H9 (cell line): ENCODE data around the gene PDXDC1. TPM values are rescaled to one million over a fixed set of nuclear protein-coding genes. Genes with fewer than 3 reads are reported as not detected.

Source experiments
- DNase-seq: peaks from one replicate; pipeline ENCODE4 v3.0.0-alpha.2; 2017
- H2AFZ ChIP-seq: one replicate; pipeline ENCODE4 v1.6.1; 2013; ENCODE audit warnings: mild to moderate bottlenecking, low read length, control low read depth, moderate library complexity
- H2AK5ac ChIP-seq: 2 replicates; pipeline ENCODE4 v1.6.1; 2013; ENCODE audit warnings: low read length, control low read depth, mixed read lengths; ENCODE audit not compliant: insufficient read length
- H2BK120ac ChIP-seq: one replicate; pipeline ENCODE4 v1.6.1; 2013; ENCODE audit warnings: low read depth, mild to moderate bottlenecking, low read length, control low read depth, inconsistent platforms; ENCODE audit not compliant: poor library complexity, severe bottlenecking
- H2BK12ac ChIP-seq: 2 replicates; pipeline ENCODE4 v1.6.1; 2013; ENCODE audit warnings: low read length, control low read depth, mixed read lengths, low read depth; ENCODE audit not compliant: insufficient read length
- H2BK15ac ChIP-seq: 2 replicates; pipeline ENCODE4 v1.6.1; 2013; ENCODE audit warnings: low read depth, low read length, control low read depth
- H2BK20ac ChIP-seq: one replicate; pipeline ENCODE4 v1.6.1; 2013; ENCODE audit warnings: low read depth, mild to moderate bottlenecking, low read length, control low read depth, inconsistent platforms; ENCODE audit not compliant: poor library complexity, severe bottlenecking
- H2BK5ac ChIP-seq: 2 replicates; pipeline ENCODE4 v1.6.1; 2013; ENCODE audit warnings: low read length, control low read depth, mixed read lengths; ENCODE audit not compliant: insufficient read length
- H3K14ac ChIP-seq: 2 replicates; pipeline ENCODE4 v1.6.1; 2013; ENCODE audit warnings: low read length, control low read depth; ENCODE audit not compliant: insufficient read depth
- H3K18ac ChIP-seq: 2 replicates; pipeline ENCODE4 v1.6.1; 2013; ENCODE audit warnings: low read depth, mild to moderate bottlenecking, mixed read lengths, low read length, control low read depth; ENCODE audit not compliant: insufficient read length
- H3K23ac ChIP-seq: 2 replicates; pipeline ENCODE4 v1.6.1; 2013; ENCODE audit warnings: low read length, control low read depth, mixed read lengths, low read depth; ENCODE audit not compliant: insufficient read length
- H3K23me2 ChIP-seq: 2 replicates; pipeline ENCODE4 v1.6.1; 2013; ENCODE audit warnings: low read depth, mild to moderate bottlenecking, mixed read lengths, low read length, control low read depth; ENCODE audit not compliant: insufficient read length, poor library complexity, severe bottlenecking
- H3K27ac ChIP-seq: 2 replicates; pipeline ENCODE4 v1.5.1; 2013; ENCODE audit warnings: low read length, control low read depth, mixed read lengths, low read depth; ENCODE audit not compliant: insufficient read length
- H3K27me3 ChIP-seq: 2 replicates; pipeline ENCODE4 v1.6.1; 2013; ENCODE audit warnings: low read length, control low read depth, inconsistent platforms; ENCODE audit not compliant: insufficient read depth
- H3K4ac ChIP-seq: 2 replicates; pipeline ENCODE4 v1.6.1; 2013; ENCODE audit warnings: low read depth, mild to moderate bottlenecking, control low read depth, inconsistent platforms, low read length, moderate library complexity
- H3K4me1 ChIP-seq: 2 replicates; pipeline ENCODE4 v1.6.1; 2013; ENCODE audit warnings: low read length, control low read depth, inconsistent platforms; ENCODE audit not compliant: insufficient read depth
- H3K4me2 ChIP-seq: 2 replicates; pipeline ENCODE4 v1.6.1; 2013; ENCODE audit warnings: low read length, control low read depth, mixed read lengths; ENCODE audit not compliant: insufficient read length, insufficient read depth
- H3K56ac ChIP-seq: 2 replicates; pipeline ENCODE4 v1.6.1; 2013; ENCODE audit warnings: low read depth, mild to moderate bottlenecking, mixed read lengths, low read length, control low read depth; ENCODE audit not compliant: insufficient read length
- H3K79me1 ChIP-seq: 2 replicates; pipeline ENCODE4 v1.6.1; 2013; ENCODE audit warnings: low read depth, mild to moderate bottlenecking, moderate library complexity, low read length, control low read depth, inconsistent platforms; ENCODE audit not compliant: insufficient read depth, poor library complexity, severe bottlenecking
- H3K79me2 ChIP-seq: 2 replicates; pipeline ENCODE4 v1.6.1; 2013; ENCODE audit warnings: low read length, control low read depth, inconsistent platforms; ENCODE audit not compliant: insufficient read depth
- H3K9ac ChIP-seq: 2 replicates; pipeline ENCODE4 v1.6.1; 2013; ENCODE audit warnings: low read length, control low read depth, mixed read lengths; ENCODE audit not compliant: insufficient read length; ENCODE audit errors: extremely low read depth
- H3K9me3 ChIP-seq: one replicate; pipeline ENCODE4 v1.6.1; 2013; ENCODE audit warnings: low read depth, low read length, inconsistent platforms; ENCODE audit not compliant: control insufficient read depth
- H3T11ph ChIP-seq: one replicate; pipeline ENCODE4 v1.6.1; 2013; ENCODE audit warnings: mild to moderate bottlenecking, low read length, control low read depth, inconsistent platforms
- H4K20me1 ChIP-seq: one replicate; pipeline ENCODE4 v1.6.1; 2013; ENCODE audit not compliant: control insufficient read depth, insufficient read length, insufficient read depth
- H4K5ac ChIP-seq: 2 replicates; pipeline ENCODE4 v1.6.1; 2013; ENCODE audit warnings: low read depth, mild to moderate bottlenecking, mixed read lengths, low read length, control low read depth; ENCODE audit not compliant: insufficient read length
- H4K8ac ChIP-seq: replicated peaks from 2 replicates; pipeline ENCODE4 v1.6.1; 2013; ENCODE audit warnings: low read length, control low read depth, mixed read lengths, low read depth; ENCODE audit not compliant: insufficient read length
- H4K91ac ChIP-seq: 2 replicates; pipeline ENCODE4 v1.6.1; 2013; ENCODE audit warnings: low read depth, mild to moderate bottlenecking, moderate library complexity, mixed read lengths, low read length, control low read depth; ENCODE audit not compliant: insufficient read length
- H3K27ac Mint-ChIP-seq, 3 experiments: 2 replicates in 2 of 3; 3 replicates in 1 of 3; pipeline ENCODE4 v1.8.0; 2020 to 2021; ENCODE audit warnings: mixed read lengths in 3 of 3, mild to moderate bottlenecking in 1 of 3, moderate library complexity in 1 of 3
- H3K27me3 Mint-ChIP-seq: 2 replicates; pipeline ENCODE4 v1.8.0; 2021; ENCODE audit warnings: low read depth, mild to moderate bottlenecking, moderate library complexity, mixed read lengths
- H3K36me3 Mint-ChIP-seq, 3 experiments: 2 replicates in 2 of 3; 3 replicates in 1 of 3; pipeline ENCODE4 v1.8.0; 2020 to 2021; ENCODE audit warnings: low read depth in 3 of 3, mixed read lengths in 3 of 3; ENCODE audit not compliant: insufficient read depth in 1 of 3
- H3K4me1 Mint-ChIP-seq, 2 experiments: 2 replicates each; pipeline ENCODE4 v1.8.0; 2020; ENCODE audit warnings: mixed read lengths in 2 of 2
- H3K4me3 Mint-ChIP-seq, 2 experiments: 2 replicates in 1 of 2; 3 replicates in 1 of 2; pipeline ENCODE4 v1.8.0; 2020 to 2021; ENCODE audit warnings: mild to moderate bottlenecking in 2 of 2, mixed read lengths in 2 of 2, moderate library complexity in 1 of 2
- H3K9me3 Mint-ChIP-seq, 2 experiments: 2 replicates in 1 of 2; 3 replicates in 1 of 2; pipeline ENCODE4 v1.8.0; 2020; ENCODE audit warnings: mild to moderate bottlenecking in 2 of 2, mixed read lengths in 2 of 2, moderate library complexity in 1 of 2
- WGBS: extraction: QIAGEN DNeasy Blood & Tissue Kit; methylation state at CpG from one replicate; pipeline ENCODE4 v1.1.7; 2013; ENCODE audit warnings: missing lambda C conversion rate, low lambda C conversion rate, mixed read lengths; ENCODE audit not compliant: insufficient read length; ENCODE audit errors: extremely low coverage; 5-methylcytosine and 5-hydroxymethylcytosine counted together
- total RNA-seq: library from RNA; stranded (reverse); gene quantifications from 2 replicates; pipeline ENCODE4 v1.2.1, GENCODE V29; 2021
- TF ChIP-seq, protein P1 (sequence below): fragments of 200-600 bp; sonication (generic); conservative IDR thresholded peaks from 3 replicates; pipeline ENCODE4 v1.8.0; 2021; ENCODE audit warnings: antibody characterized with exemption, mild to moderate bottlenecking

PDXDC1 gene
- total RNA-seq, 1 experiment from 2014 or later, result 112 TPM

DNA sequence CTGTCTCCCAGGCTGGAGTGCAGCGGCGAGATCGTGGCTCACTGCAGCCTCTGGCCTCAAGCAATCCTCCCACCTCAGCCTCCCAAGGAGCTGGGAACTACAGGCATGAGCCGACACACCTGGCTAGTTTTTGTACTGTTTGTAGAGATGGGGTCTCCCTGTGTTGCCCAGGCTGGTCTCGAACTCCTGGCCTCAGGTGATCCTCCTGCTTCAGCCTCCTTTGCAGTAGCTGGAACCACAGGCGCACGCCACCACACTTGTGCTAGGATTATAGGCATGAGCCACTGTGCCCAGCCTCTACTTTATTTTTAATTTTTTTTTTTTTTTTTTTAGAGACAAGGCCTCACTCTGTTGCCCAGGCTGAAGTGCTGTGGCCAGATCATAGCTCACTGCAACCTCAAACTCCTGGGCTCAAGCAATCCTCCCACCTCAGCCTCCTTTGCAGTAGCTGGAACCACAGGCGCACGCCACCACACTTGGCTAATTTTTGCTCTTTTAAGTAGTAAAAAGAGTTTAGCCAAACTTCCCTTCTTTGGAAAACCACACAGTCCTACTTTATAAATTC is 76.6 kb downstream of the PDXDC1 start:
- H2BK15ac ChIP-seq, result no peak overlapping the region
- H4K20me1 ChIP-seq, result no peaks in the 10 kb centered on the region
- H3K14ac ChIP-seq, result no peak overlapping the region
- H2AFZ ChIP-seq, result no peak overlapping the region
- 0 out of 7 replicates have a peak overlapping the region, but pooled peaks of 1 of the 3 experiments have one; percentile 25 for H3K27ac Mint-ChIP-seq
- WGBS, result no CpG with 5 or more reads among the region's 9 CpGs
- H3K27ac ChIP-seq, result no peak overlapping the region
- no peak overlapping the region for H2BK12ac ChIP-seq
- H3K79me2 ChIP-seq, result peaks cover 2% of the 10 kb centered on the region; the same call in 1 of the 2 replicates
- no peaks in the 10 kb centered on the region for H3K27me3 Mint-ChIP-seq
- H3K23ac ChIP-seq, result no peak overlapping the region
- peaks cover 16 to 17% of the 10 kb centered on the region in 2 experiments for H3K4me1 Mint-ChIP-seq
- no peak overlapping the region for H3K4me3 Mint-ChIP-seq
- H4K91ac ChIP-seq, result no peak overlapping the region
- peaks cover 3% of the 10 kb centered on the region for H3K23me2 ChIP-seq
- no peak overlapping the region for H3K18ac ChIP-seq
- H3T11ph ChIP-seq, result no peak overlapping the region
- H2BK20ac ChIP-seq, result no peak overlapping the region
- H4K8ac ChIP-seq, result no peak overlapping the region
- no peaks in the 10 kb centered on the region; the same call in 1 of the 2 replicates for H3K4me1 ChIP-seq
- H3K79me1 ChIP-seq, result peaks cover 3% of the 10 kb centered on the region
- H3K9ac ChIP-seq, result no peak overlapping the region
- no peak overlapping the region for H3K4me2 ChIP-seq
- no peak overlapping the region for H3K56ac ChIP-seq
- no peaks in the 10 kb centered on the region for H3K27me3 ChIP-seq
- H4K5ac ChIP-seq, result no peak overlapping the region
- H3K4ac ChIP-seq, result no peak overlapping the region
- H3K9me3 ChIP-seq, result no peaks in the 10 kb centered on the region
- peaks cover 7 to 10% (median 10%) of the 10 kb centered on the region in 3 experiments; a peak in 6 of 7 replicates for H3K36me3 Mint-ChIP-seq
- no peak overlapping the region for H2BK5ac ChIP-seq
- TF ChIP-seq, protein P1, sequence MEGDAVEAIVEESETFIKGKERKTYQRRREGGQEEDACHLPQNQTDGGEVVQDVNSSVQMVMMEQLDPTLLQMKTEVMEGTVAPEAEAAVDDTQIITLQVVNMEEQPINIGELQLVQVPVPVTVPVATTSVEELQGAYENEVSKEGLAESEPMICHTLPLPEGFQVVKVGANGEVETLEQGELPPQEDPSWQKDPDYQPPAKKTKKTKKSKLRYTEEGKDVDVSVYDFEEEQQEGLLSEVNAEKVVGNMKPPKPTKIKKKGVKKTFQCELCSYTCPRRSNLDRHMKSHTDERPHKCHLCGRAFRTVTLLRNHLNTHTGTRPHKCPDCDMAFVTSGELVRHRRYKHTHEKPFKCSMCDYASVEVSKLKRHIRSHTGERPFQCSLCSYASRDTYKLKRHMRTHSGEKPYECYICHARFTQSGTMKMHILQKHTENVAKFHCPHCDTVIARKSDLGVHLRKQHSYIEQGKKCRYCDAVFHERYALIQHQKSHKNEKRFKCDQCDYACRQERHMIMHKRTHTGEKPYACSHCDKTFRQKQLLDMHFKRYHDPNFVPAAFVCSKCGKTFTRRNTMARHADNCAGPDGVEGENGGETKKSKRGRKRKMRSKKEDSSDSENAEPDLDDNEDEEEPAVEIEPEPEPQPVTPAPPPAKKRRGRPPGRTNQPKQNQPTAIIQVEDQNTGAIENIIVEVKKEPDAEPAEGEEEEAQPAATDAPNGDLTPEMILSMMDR, result no peak
- DNase-seq, result no peak
- H2AK5ac ChIP-seq, result no peak overlapping the region
- H3K9me3 Mint-ChIP-seq, result no peaks in the 10 kb centered on the region
- no peak overlapping the region for H2BK120ac ChIP-seq
